GM21423 (cell line): ENCODE measurements around the gene TBC1D23.
"Not testable (repeated sequence)": the region's sequence is repeated elsewhere in the genome, so short reads cannot be mapped to it uniquely, and the experiment has no call there.

Experiments
- ATAC-seq: cut with Tn5 transposase; IDR thresholded peaks from one replicate; pipeline ENCODE4 v1.9.1; 2021; ENCODE audit warnings: mild to moderate bottlenecking, moderate library complexity; ENCODE audit not compliant: unreplicated experiment

TBC1D23 gene

GRCh38 chr3:100254168-100254777 is 6.5 kb upstream of the TBC1D23 start:
- ATAC-seq, result peak; percentile 58

- no peak for ATAC-seq
These were observed 4.1 kb upstream of the TBC1D23 start for GRCh38 chr3:100256731-100257151.

DNA sequence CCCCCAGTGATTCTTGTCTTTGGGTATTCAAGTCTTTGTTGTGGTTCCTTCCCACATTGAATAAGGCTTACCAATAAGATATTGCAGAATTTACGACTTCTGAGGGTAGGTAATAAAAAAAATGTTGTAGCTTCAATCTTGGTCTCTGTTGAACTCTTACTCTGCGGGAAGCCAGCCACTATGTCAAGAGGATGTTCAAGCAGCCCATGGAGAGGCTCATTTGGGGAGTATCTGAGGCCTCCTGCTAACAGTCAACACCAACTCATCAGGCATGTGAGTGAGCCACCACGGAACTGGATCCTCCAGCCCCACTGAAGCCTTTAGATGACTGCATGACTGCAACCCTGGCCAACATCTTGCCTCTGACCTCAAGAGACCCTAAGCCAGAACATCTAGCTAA is 3.2 kb upstream of the TBC1D23 start:
- ATAC-seq, result no peak

- ATAC-seq, result no peak
These were observed 609 bp upstream of the TBC1D23 start for GRCh38 chr3:100260081-100260684.

GRCh38 chr3:100261485-100261903 is 702 bp downstream of the TBC1D23 start:
- no peak for ATAC-seq

DNA sequence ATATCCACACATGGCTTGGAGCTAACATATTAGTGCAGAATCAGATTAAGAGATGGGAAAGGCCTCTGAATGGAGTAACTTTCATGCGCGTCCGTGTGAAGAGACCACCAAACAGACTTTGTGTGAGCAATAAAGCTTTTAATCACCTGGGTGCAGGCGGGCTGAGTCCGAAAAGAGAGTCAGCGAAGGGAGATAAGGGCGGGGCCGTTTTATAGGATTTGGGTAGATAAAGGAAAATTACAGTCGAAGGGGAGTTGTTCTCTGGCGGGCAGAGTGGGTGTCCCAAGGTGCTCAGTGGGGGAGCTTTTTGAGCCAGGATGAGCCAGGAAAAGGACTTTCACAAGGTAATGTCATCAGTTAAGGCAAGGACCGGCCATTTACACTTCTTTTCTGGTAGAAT is 2.1 kb downstream of the TBC1D23 start:
- ATAC-seq, result not testable (repeated sequence)

- no peak for ATAC-seq
These were observed 2.8 kb downstream of the TBC1D23 start for GRCh38 chr3:100263583-100263982.

- ATAC-seq, result no peak
These were observed 3.5 kb downstream of the TBC1D23 start for GRCh38 chr3:100264242-100264641.

DNA sequence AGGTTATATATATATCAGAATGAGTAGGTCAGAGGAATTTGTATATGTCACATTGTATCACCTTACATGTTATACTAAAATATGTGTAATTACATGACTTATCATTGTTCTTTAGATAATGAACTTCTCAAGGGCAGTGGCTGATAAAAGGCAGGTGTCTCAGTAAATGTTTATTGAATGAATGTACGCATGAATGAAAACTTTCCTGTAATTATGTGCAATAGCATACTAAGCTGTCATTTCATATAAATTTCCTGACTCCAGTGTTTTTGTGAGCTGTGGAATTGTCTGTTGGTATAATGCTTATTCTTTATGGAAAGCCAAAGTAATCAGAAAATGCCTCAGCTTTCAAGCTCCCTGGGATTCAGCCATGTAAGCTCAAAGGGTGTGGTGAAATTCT is 4.2 kb downstream of the TBC1D23 start:
- no peak for ATAC-seq

- ATAC-seq, result no peak
These were observed 5.7 kb downstream of the TBC1D23 start for GRCh38 chr3:100266531-100266930.

DNA sequence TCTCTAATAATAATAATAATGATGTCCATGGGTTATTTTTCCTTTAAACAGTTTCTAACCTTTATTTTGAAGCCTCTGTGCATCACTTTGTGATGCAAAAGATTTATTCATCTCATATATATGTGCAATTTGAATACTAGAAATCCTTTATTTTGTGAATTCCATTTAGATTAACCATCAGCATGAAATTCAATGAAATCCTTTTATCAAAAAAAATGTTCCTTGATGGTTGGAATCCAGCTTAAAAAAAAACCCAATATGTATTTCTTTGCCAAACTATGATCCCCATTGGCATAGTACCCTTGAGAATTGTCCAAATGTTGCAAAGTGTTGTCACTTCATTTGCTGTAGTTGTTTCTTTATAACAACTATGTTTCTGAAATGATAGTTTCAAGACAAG is 7.4 kb downstream of the TBC1D23 start:
- ATAC-seq, result no peak

DNA sequence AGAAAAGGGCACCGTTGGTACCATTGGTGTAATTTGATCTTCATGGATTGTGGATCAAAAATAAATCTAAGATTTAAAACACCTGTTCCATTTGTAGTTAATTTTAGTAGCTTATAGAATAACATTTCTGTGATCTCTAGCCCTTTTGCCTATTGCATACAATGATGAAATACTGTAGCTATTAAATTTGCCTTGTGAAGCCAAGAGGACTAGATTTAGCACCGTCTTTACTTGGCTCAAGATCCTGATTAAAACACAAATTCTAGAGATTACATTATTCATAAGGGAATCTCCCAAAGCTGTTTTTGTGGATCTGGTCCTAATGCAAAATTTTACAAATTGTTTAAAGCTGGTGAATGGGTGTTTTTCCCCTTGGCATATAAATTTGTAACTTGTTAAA is 8.2 kb downstream of the TBC1D23 start:
- no peak for ATAC-seq

- no peak for ATAC-seq
These were observed 8.8 kb downstream of the TBC1D23 start for GRCh38 chr3:100269410-100270214.

GRCh38 chr3:100270215-100270583 is 9.4 kb downstream of the TBC1D23 start:
- no peak for ATAC-seq

GRCh38 chr3:100271522-100271921 is 10.7 kb downstream of the TBC1D23 start:
- ATAC-seq, result no peak

DNA sequence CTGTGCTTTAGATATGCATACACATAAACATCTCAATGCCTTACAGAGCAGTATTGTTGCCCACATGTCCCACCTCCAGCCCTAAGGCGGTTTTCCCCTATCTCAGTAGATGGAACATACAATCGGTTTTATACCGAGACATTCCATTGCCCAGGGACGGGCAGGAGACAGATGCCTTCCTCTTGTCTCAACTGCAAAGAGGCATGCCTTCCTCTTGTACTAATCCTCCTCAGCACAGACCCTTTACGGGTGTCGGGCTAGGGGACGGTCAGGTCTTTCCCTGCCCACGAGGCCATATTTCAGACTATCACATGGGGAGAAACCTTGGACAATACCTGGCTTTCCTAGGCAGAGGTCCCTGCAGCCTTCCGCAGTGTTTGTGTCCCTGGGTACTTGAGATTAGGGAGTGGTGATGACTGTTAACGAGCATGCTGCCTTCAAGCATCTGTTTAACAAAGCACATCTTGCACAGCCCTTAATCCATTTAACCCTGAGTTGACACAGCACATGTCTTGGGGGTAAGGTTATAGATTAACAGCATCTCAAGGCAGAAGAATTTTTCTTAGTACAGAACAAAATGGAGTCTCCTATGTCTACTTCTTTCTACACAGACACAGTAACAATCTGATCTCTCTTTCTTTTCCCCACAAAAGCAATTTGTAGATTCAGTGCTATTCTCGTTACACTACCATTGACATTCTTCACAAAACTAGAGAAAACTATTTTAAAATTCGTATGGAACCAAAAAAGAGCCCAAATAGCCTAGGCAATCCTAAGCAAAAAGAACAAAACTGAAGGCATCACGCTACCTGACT is 12.2 kb downstream of the TBC1D23 start:
- ATAC-seq, result not testable (repeated sequence)

- ATAC-seq, result no peak
These were observed 13.6 kb downstream of the TBC1D23 start for GRCh38 chr3:100274361-100274760.

- no peak for ATAC-seq
These were observed 16.5 kb downstream of the TBC1D23 start for GRCh38 chr3:100277255-100277800.

- no peak for ATAC-seq
These were observed 18.1 kb downstream of the TBC1D23 start for GRCh38 chr3:100278910-100279309.

DNA sequence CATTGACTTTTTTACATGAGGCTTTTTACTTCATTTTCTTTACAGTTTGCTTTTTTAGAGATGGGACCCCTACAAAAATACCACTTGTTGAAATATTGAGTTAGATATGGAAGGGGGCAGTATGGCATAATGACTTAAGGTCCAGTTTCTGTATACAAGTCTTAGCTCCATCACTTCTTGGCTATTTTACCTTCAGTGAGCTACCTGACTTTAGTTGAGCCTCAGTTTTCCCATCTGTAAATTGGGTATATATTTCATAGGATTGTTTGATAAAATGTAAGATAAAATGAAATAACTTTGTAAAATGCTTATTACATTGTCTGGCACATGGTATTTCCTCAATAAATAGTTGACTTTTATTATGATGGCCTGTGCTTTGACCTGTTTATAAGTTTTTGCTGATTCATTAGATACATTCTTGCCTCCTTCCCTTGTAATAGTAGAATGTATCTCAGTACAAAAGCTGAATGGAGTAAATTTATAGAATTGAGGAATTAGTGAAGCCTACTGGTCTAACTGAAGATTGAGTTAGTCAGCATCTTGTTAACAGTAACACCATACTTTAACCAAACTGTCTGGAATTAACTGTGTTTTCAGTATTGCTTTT is 27.6 kb downstream of the TBC1D23 start:
- no peak for ATAC-seq

GRCh38 chr3:100289339-100289738 is 28.5 kb downstream of the TBC1D23 start:
- ATAC-seq, result peak; percentile 46
